K562 (cell line): Measurements from ENCODE around the gene SLC4A2. TPM values are rescaled to one million over a fixed set of nuclear protein-coding genes. Genes with fewer than 3 reads are reported as not detected.

Source experiments
- ARID2 ChIP-seq: fragments of 450-650 bp; IDR thresholded peaks from 2 replicates; pipeline ENCODE4 v1.6.1; 2017; ENCODE audit warnings: antibody characterized with exemption, mild to moderate bottlenecking
- FOXK1 ChIP-seq: sonication (generic); formaldehyde crosslinking; IDR thresholded peaks from 2 replicates; pipeline ENCODE4 v1.8.0; 2022; ENCODE audit warnings: missing genetic modification reagents, mild to moderate bottlenecking, borderline replicate concordance
- KAT2B ChIP-seq: IDR thresholded peaks from one replicate; pipeline ENCODE4 v1.6.1; 2012; ENCODE audit warnings: low read depth, mild to moderate bottlenecking, control low read depth, inconsistent platforms, low read length, moderate library complexity
- KLF13 ChIP-seq: fragments of 450-650 bp; IDR thresholded peaks from 2 replicates; pipeline ENCODE4 v1.6.1; 2016; ENCODE audit warnings: missing genetic modification characterization, low read depth, mild to moderate bottlenecking, missing compliant biosample characterization, moderate library complexity, borderline replicate concordance
- MITF ChIP-seq: IDR thresholded peaks from 2 replicates; pipeline ENCODE4 v1.6.1; 2014; ENCODE audit warnings: antibody characterized with exemption
- NR4A1 ChIP-seq, 2 experiments: fragments of 250-450 bp in 1 of 2; fragments of 450-650 bp in 1 of 2; sonication (Bioruptor Pico) in 1 of 2; IDR thresholded peaks; 2 replicates each; pipeline versions ENCODE4 v1.4.0 to v1.6.1; 2016 to 2020; ENCODE audit warnings: mild to moderate bottlenecking in 2 of 2, missing compliant biosample characterization in 1 of 2, missing genetic modification characterization in 1 of 2, moderate library complexity in 1 of 2
- RBBP5 ChIP-seq: fragments of 200-600 bp; sonication (generic); IDR thresholded peaks from 2 replicates; pipeline ENCODE4 v1.6.1; 2012; ENCODE audit warnings: borderline replicate concordance, mild to moderate bottlenecking, low read length, control low read depth, inconsistent platforms; ENCODE audit not compliant: insufficient read depth, poor library complexity, severe bottlenecking
- SNIP1 ChIP-seq: fragments of 450-650 bp; IDR thresholded peaks from 2 replicates; pipeline ENCODE4 v1.7.1; 2017; ENCODE audit warnings: low read depth, mild to moderate bottlenecking
- SRSF1 ChIP-seq: fragments of 200-400 bp; formaldehyde crosslinking; IDR thresholded peaks from 2 replicates; pipeline ENCODE4 v1.6.1; 2017; ENCODE audit warnings: mild to moderate bottlenecking, low read depth, low read length, moderate library complexity
- TFAP4 ChIP-seq: sonication (generic); formaldehyde crosslinking; IDR thresholded peaks from 2 replicates; pipeline ENCODE4 v1.8.0; 2022; ENCODE audit warnings: missing genetic modification reagents, mild to moderate bottlenecking, moderate library complexity, borderline replicate concordance
- THRB ChIP-seq: fragments of 450-650 bp; formaldehyde crosslinking; conservative IDR thresholded peaks from 2 replicates; pipeline ENCODE4 v1.4.0; 2022; ENCODE audit warnings: mild to moderate bottlenecking, missing genetic modification characterization
- ZNF778 ChIP-seq: fragments of 450-650 bp; formaldehyde crosslinking; IDR thresholded peaks from 2 replicates; pipeline ENCODE4 v1.4.0; 2020; ENCODE audit warnings: mild to moderate bottlenecking, moderate library complexity
- polyA plus RNA-seq, 8 experiments: library from polyadenylated mRNA; depleted of rRNA in 4 of 8; stranded (reverse) in 5 of 8; unstranded in 3 of 8; fragments of >200 nt; fragmentation: Nextera tagmentation in 2 of 8; fragmentation: Illumina TruSeq in 1 of 8; extraction: Ambion mirVana in 2 of 8; extraction: Trizol in 1 of 8; gene quantifications; 2 replicates each; pipeline versions ENCODE4 v1.2.1 to v1.2.3, GENCODE V29; 2011 to 2014; ENCODE audit warnings: inconsistent platforms in 1 of 8, missing spikeins in 1 of 8
- total RNA-seq, 7 experiments: library from RNA; depleted of rRNA in 6 of 7; stranded (reverse); fragments of >200 nt in 6 of 7; fragmentation: Illumina TruSeq in 2 of 7; extraction: Trizol in 2 of 7; gene quantifications; 2 replicates each; pipeline versions ENCODE4 v1.2.1 to v1.2.3, GENCODE V29; 2011 to 2021; ENCODE audit warnings: low replicate concordance in 1 of 7
- TF ChIP-seq, protein P1 (sequence below): sonication (generic); formaldehyde crosslinking; IDR thresholded peaks from 2 replicates; pipeline ENCODE4 v1.8.1; 2023; ENCODE audit warnings: mild to moderate bottlenecking, missing genetic modification reagents
- TF ChIP-seq, protein P2 (sequence below): sonication (generic); formaldehyde crosslinking; IDR thresholded peaks from 2 replicates; pipeline ENCODE4 v1.8.1; 2023; ENCODE audit warnings: mild to moderate bottlenecking, missing genetic modification reagents, moderate library complexity
- TF ChIP-seq, protein P3 (sequence below): fragments of 250-450 bp; sonication (Bioruptor Pico); IDR thresholded peaks from 2 replicates; pipeline ENCODE4 v1.9.0; 2021; ENCODE audit warnings: mild to moderate bottlenecking, inconsistent platforms

Gene SLC4A2
- total and polyA plus RNA-seq, 9 of the 15 experiments (the other 6 are each of a cell fraction or from before 2014, with no cell fraction given), result 11.4 to 375 (median 130) TPM

DNA sequence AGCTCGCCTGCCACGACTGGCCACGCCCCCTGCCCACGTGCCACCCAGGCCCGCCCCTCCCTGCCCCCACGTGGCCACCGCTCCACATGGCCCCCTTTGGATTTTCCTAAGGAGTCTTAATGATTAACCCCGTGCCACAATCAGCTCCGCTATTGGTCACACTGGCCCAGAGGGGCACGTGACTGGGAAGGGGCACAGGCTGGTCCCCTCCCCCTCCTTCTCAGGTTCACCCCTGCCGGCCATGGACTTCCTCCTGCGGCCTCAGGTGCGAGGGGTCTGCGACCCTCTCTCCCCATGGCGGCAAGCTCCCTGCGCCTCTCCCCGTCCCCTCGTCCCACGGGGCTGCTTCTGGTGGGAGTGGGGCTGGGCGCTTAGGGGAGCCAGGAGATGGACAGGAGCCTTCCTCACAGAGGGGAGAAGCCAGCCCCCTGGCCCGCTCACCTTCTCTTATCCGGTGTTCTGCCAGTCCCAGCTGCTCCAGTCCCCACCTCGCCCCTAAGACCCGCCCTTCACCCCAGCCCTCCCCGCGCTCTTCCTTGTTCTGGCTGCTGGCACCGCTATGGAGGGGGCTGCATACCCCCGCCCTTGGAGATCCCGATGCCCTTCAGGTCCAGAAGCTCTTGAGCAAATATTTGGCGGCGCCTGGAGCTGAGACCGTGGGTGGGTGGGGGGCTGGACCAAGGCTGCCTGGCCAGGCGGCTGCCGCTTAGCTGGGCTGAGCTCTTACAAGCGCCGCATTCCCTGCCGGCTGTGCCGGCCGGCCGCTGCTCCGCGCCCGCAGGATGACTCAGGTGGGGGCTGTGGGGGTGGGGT lies 3.2 kb downstream of the SLC4A2 start (continued):
- TF ChIP-seq, protein P1, sequence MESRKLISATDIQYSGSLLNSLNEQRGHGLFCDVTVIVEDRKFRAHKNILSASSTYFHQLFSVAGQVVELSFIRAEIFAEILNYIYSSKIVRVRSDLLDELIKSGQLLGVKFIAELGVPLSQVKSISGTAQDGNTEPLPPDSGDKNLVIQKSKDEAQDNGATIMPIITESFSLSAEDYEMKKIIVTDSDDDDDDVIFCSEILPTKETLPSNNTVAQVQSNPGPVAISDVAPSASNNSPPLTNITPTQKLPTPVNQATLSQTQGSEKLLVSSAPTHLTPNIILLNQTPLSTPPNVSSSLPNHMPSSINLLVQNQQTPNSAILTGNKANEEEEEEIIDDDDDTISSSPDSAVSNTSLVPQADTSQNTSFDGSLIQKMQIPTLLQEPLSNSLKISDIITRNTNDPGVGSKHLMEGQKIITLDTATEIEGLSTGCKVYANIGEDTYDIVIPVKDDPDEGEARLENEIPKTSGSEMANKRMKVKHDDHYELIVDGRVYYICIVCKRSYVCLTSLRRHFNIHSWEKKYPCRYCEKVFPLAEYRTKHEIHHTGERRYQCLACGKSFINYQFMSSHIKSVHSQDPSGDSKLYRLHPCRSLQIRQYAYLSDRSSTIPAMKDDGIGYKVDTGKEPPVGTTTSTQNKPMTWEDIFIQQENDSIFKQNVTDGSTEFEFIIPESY, result no peak
- TF ChIP-seq MITF (peak; percentile 39; the same call in 1 of the 2 replicates), THRB (no peak), RBBP5 (no peak), KAT2B (no peak), ZNF778 (CRISPR knock-in tag) (no peak), ARID2 (no peak), FOXK1 (CRISPR knock-in tag) (0 out of 2 replicates have a peak, but pooled peaks have one; percentile 50), NR4A1 (CRISPR knock-in tag; IDR thresholded peaks at IDR 0.05) (0 out of 2 replicates have a peak, but pooled peaks have one; percentile 15), NR4A1 (tag; IDR thresholded peaks at IDR 0.05) (no peak; the same call in 1 of the 2 replicates), TFAP4 (CRISPR knock-in tag) (peak; percentile 73), SRSF1 (no peak), SNIP1 (no peak), KLF13 (tag) (peak; percentile 93)
- TF ChIP-seq, protein P2, sequence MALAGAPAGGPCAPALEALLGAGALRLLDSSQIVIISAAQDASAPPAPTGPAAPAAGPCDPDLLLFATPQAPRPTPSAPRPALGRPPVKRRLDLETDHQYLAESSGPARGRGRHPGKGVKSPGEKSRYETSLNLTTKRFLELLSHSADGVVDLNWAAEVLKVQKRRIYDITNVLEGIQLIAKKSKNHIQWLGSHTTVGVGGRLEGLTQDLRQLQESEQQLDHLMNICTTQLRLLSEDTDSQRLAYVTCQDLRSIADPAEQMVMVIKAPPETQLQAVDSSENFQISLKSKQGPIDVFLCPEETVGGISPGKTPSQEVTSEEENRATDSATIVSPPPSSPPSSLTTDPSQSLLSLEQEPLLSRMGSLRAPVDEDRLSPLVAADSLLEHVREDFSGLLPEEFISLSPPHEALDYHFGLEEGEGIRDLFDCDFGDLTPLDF, result no peak
- TF ChIP-seq, protein P3, sequence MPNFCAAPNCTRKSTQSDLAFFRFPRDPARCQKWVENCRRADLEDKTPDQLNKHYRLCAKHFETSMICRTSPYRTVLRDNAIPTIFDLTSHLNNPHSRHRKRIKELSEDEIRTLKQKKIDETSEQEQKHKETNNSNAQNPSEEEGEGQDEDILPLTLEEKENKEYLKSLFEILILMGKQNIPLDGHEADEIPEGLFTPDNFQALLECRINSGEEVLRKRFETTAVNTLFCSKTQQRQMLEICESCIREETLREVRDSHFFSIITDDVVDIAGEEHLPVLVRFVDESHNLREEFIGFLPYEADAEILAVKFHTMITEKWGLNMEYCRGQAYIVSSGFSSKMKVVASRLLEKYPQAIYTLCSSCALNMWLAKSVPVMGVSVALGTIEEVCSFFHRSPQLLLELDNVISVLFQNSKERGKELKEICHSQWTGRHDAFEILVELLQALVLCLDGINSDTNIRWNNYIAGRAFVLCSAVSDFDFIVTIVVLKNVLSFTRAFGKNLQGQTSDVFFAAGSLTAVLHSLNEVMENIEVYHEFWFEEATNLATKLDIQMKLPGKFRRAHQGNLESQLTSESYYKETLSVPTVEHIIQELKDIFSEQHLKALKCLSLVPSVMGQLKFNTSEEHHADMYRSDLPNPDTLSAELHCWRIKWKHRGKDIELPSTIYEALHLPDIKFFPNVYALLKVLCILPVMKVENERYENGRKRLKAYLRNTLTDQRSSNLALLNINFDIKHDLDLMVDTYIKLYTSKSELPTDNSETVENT (CRISPR knock-in tag), result peak; percentile 56; the same call in 1 of the 2 replicates
